Renal pelvis (tissue), 4 donors: ENCODE measurements around the gene CFAP77. TPM values are rescaled to one million over a fixed set of nuclear protein-coding genes. Genes with fewer than 3 reads are reported as not detected.

Source experiments
- DNase-seq: peaks from one replicate; pipeline ENCODE4 v3.0.0-alpha.2; 2013
- polyA plus RNA-seq, 3 donors: library from polyadenylated mRNA; unstranded; fragments of 120-200 nt; gene quantifications; one replicate each; pipeline ENCODE4 v1.2.1, GENCODE V29; 2013; ENCODE audit not compliant: insufficient read length in 3 of 3

CFAP77 gene
- polyA plus RNA-seq, 3 donors, result 0.84 to 1.7 (median 1.3) TPM

DNA sequence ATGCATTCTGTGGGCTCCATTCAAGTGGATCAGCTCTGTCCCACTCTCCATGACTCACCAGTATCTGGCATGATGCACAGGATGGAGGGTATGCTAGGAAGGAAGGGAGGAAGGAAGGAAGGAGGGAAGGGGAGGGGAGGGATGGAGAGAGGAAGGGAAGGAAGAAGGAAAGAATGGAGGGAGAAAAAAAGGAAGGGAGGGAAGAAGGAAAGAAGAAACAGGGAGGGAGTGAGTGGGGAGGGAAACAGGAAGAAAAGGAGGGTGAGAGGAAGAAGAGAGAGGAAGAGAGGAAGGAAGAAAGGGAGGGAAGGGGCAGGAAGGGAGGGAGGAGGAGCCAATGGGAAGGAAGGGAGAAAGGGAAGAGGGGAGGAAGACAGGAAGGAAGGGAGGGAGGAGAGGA lies 167.1 kb downstream of the CFAP77 start:
- no peak for DNase-seq

- no peak for DNase-seq
These were observed 168.4 kb downstream of the CFAP77 start for GRCh38 chr9:132578367-132578932.

GRCh38 chr9:132579427-132579798 lies 169.4 kb downstream of the CFAP77 start:
- no peak for DNase-seq

- DNase-seq, result no peak
These were observed 172.3 kb downstream of the CFAP77 start, which contains the start of gene BARHL1 for GRCh38 chr9:132582276-132582785. Gene BARHL1 (plus strand): TSS chr9:132582606. CDS start chr9:132582798, 192 bp downstream.

GRCh38 chr9:132582786-132583583 lies 173.0 kb downstream of the CFAP77 start:
- no peak for DNase-seq

- DNase-seq, result no peak
These were observed 173.7 kb downstream of the CFAP77 start for GRCh38 chr9:132583584-132584304.

- no peak for DNase-seq
These were observed 174.9 kb downstream of the CFAP77 start for GRCh38 chr9:132584601-132585560.

- DNase-seq, result no peak
These were observed 176.2 kb downstream of the CFAP77 start for GRCh38 chr9:132585954-132586829.

DNA sequence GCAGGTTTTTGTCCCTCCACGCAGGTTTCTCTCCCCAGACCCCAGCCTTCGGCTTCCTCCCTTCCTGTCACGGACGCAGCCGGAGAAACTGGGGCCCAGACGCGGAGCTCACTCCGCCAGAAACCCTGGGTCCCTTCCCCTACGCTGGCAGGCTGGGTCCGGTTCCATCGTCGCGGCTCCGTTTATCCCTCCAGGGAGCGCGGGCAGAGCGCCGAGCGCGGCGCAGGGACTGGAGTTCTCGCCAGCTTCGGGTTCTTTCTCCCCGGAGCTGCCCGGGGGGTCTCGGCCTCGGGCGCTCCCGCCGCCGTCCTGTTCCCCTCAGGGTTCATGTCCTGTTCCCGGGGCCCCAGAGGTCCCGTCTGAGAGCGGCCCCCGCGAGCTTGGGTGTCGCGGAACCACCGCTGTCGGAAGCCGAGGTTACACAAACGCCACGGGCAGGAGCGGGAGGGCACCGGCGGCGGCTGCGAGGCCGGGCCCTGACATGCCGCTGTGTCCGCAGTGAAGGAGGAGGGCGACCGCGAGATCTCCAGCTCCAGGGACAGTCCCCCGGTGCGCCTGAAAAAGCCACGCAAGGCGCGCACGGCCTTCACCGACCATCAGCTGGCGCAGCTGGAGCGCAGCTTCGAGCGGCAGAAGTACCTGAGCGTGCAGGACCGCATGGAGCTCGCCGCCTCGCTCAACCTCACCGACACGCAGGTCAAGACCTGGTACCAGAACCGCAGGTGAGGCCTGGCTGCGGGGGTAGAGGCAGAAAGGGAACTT lies 177.0 kb downstream of the CFAP77 start:
- DNase-seq, result no peak

DNA sequence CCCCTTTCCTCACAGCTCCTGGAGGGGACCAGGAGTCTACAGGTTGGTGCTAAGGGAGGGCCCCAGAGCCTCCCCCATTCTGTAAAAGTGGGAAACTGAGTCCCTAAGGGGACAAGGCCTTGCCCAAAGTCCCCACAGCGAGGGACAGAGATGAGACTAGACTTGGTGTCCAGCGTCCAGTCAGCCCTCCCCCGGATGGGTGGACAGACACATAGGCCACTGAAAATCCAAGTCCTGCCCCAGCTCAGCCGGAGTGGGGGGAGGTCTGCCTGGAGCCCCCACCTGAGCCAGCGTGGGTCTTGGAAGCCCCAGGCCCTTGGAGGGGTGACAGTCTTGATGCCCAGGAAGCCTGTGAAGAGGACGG lies 177.6 kb downstream of the CFAP77 start:
- DNase-seq, result no peak

DNA sequence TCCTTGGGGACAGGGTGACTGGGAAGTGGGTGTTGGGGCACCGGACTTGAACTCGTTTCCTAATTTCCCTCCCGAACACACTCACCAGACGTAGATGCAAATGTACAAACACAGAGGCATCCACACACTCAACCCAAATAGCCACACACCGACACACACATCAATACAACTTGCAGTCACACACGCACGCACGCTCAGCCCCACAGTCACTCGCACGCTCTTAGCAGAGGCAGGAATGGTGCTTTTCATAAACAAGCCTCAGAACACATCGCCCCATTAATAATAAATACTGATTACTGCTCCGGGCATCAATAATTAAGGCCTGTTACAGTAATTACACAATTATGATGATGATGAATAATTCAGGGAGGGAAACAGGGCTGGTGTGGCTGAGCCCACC lies 178.1 kb downstream of the CFAP77 start:
- no peak for DNase-seq

GRCh38 chr9:132588501-132589147 lies 178.6 kb downstream of the CFAP77 start:
- no peak for DNase-seq

DNA sequence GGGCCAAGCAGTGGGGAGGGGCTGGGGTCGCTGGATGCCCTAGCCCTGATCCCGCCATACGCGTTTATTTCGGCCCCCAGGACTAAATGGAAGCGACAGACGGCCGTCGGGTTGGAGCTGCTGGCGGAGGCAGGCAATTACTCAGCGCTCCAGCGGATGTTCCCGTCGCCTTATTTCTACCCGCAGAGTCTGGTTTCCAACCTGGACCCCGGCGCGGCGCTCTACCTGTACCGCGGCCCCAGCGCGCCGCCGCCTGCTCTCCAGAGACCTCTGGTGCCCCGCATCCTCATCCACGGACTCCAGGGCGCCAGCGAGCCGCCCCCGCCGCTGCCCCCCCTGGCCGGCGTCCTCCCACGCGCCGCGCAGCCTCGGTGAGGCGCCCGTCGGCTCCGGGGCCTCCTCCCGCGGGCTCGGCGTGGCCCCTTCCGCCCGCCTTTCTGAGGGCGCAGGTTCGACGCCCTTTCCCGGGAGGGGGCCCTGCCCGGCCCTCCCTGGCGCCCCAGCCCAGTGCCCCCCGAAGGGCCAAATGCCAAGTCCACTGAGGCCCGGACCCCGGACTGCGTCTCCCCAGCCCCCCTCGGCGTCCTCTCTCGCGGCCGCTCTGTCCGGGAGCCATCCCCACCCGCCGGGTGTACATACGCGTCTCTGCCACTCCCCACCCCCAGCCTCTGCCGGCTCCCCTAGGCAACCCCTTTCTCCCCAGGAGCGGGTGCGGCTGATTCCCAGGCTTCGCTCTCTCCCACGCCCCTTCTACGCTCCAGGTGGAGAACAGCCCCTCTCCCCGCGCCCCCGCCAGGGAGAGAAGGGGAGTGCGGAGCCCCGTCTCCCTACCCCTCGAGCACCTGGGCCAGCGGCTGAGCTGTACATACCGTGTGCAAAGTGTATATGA lies 179.4 kb downstream of the CFAP77 start:
- no peak for DNase-seq

- DNase-seq, result no peak
These were observed 180.0 kb downstream of the CFAP77 start for GRCh38 chr9:132590037-132590317.

- DNase-seq, result no peak
These were observed 180.5 kb downstream of the CFAP77 start for GRCh38 chr9:132590318-132591182.

- no peak for DNase-seq
These were observed 181.2 kb downstream of the CFAP77 start for GRCh38 chr9:132591244-132591643.

DNA sequence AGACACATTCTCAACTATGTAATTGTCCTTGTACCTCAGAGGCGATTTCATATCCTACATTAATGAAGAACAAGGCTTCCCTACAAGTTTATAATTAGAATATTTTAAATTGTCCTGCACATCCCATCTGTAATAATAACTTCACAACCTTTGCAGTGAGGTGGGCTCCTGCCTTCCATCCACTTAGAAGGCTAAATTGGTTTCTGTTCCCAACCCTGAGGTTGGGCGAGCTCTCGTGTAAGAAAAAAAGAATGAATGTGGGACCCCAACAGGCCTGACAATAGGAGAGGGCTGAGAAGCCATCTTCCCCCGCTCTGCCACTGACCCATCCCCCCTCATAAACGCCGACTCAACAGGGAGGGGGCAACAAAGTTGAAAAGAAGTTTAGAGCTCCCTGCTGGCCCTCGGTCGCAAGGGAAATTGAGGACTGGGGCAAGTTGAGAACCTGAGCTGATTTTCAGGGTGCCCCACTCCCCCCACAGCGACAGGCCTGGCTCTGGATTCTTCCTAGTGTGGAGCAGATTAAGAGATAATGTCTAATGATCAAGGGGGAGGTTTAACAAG lies 181.8 kb downstream of the CFAP77 start:
- DNase-seq, result no peak
